Activated CD4-positive, alpha-beta T cell treated with anti-CD3 and anti-CD28 coated beads, Interleukin-2, amount 50 U/mL, for 4 hours (primary cell): ENCODE measurements around the gene GPRIN1.
A peak's percentile ranks its signal among the peaks of the same experiment; 100 is the strongest.
"Not testable (repeated sequence)": the region's sequence is repeated elsewhere in the genome, so short reads cannot be mapped to it uniquely, and the experiment has no call there.

ENCODE experiments used
- DNase-seq, 2 experiments: peaks; one replicate each; pipeline ENCODE4 v3.0.0-alpha.2; 2020

The GPRIN1 gene

DNA sequence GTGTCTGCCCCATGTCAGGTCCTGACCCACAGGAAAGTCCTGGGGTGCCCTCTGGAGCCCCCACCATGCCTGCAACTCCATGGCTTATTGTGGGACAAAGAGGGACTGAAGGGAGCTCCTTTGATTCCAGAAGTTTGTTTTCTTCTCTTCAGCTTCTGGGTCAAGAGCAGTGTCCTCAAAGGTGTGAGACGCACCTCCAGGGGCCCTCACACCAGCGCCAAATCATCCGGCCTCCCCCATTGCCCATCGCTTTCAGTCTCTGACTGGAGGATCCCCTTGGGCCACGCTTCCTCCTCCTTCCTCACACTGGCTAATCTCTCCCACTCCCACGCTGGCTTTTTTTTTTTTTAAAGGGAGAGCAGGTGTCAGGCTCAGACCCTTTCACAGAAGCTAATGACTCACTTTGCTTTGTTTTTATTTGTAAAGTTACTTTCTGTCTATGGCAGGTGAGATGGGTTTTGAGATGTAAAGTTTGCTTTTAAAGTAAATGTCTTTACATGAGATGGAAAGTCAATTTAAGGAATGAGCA is 44.1 kb downstream of the GPRIN1 start:
- DNase-seq: no peak

DNA sequence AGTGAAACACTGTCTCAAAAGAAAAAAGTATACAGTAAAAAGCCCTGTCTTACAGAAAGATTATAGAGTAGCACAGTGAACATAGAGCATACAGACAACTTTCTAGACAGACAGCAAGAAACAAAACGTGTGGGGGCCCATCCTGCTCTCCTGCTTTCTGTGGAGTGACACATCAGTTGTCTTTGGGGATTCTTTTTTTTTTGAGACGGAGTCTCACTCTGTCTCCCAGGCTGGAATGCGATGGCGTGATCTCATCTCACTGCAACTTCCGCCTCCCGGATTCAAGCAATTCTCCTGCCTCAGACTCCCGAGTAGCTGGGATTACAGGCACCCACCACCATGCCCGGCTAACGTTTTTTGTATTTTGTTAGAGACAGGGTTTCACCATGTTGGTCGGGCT is 46.0 kb downstream of the GPRIN1 start:
- DNase-seq: no peak

DNA sequence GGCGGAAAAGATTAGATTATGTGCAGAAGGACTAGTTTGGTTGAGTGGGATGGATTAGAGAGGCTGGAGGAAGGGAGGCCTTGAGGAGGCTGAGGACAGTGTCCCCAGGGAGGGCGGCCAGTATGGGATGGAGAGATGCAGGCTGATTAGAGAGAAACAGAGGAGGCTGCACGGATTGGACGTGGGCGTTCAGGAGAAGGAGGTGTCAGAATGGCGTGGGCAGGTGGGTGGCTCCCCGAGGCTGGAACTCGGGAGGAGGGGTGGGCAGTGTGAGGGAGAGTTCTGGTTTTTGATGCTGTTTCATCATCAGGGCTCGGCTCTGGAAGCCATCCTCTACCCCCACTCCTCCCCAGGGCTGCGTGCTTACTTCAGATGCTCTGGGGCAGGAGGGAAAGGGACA is 47.8 kb downstream of the GPRIN1 start:
- DNase-seq: peak; percentile 31 to 41

DNA sequence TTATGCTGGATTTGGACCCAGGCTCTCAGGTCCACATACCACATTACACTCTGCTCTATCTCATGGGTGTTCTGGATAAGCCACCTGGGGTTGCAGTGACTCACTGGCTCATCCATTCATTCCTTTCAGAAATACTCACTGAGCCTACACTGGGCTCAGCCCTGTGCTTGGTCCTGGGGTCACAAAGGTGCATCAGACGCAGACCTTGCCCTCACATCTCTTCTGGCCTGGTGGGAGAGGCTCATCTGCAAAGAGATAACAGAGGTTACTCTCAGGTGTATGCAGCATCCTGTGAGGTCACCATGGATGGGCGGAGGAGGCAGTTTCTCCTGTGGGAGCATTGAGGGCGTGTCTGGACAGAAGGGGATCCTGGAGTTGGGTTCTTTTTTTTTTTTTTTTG is 48.7 kb downstream of the GPRIN1 start:
- DNase-seq: no peak

DNA sequence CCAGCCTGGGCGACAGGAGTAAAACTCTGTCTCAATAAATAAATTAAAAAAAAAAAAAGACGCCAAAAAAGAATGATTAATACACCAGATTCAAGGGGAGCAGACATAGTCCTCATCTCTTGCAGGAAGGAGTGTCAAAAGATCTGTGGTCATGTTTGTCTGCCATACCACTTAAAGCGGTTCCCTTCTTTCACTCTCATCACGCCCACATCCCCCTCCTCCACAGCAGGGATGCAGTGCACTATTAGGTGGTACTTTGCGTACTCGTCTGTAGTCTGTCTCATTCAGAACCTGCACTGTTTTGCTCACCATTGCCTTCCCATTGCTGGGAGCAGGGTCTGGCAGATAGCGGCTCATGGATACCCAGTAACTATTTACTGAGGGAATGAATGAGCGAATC is 49.6 kb downstream of the GPRIN1 start:
- DNase-seq: no peak

DNA sequence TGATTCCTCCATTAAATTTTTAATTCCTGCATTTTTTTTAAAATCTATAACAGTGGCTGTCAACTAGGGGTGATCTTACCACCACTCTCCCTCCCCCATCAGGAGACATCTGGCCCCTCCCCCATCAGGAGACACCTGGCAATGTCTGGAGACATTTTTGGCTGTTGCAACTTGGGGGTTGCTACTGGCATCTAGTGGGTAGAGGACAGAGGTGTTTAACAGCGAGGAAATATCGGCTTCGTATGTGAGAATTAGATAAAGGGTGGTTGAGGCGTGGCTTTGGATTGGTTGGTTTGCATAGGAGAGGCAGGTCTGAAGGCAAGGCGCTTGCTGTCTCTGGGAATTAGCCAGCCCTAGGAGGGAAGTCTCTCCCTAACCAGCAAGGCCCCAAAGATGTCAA is 50.3 kb downstream of the GPRIN1 start:
- no peak for DNase-seq

DNA sequence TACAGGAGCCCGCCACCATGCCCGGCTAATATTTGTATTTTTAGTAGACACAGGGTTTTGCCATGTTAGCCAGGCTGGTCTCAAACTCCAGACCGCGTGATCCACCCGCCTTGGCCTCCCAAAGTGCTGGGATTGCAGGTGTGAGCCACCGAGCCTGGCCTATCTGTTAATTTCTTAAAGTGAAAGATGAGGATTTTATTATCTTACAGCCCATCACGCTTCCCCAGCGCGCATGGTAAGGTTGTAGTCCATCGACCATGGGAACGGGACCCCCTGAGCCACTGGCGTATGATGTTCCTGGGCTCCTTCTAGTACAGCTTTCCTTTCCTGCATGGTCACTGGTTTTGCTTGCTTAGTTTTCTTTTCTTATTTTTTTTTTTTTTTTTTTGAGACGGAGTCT is 52.1 kb downstream of the GPRIN1 start:
- DNase-seq: no peak

DNA sequence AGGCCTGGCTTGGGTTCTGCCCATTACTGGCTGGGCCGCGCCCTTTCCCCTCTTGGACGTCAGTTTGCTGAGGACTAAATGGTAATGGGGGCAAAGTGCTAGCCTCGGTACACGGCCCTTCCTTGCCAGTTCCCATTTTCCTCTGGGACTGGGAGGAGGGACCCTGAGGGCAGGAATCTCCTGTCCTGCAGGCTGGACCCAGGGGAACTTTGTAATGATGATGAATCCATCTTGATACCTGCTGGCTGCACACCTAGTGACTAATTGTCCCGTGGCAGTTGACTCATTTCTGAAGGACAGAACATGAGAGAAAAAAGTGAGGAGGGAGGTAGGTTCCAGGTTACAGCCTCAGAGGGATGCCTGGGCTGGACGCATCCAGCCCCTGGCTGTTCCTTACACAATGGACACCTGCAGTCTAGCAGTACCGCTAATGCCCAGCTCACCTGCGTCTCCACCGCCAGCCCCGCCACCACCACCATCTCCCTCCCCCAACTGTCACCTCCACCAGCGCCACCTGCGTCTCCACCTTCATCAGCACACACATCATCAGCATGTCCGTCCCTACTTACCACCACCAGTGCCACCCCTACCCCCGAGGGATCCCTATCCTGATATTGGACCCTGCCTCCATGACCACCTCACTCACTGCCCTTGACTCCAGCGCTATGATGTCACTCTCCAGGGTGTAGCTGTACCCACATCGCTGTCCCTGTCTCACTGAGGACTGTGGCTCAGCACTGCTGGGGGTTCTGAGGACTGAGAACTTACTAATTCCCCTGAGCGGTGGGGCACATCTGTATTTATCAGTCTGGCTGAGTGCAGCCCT is 56.5 kb downstream of the GPRIN1 start:
- DNase-seq: no peak

DNA sequence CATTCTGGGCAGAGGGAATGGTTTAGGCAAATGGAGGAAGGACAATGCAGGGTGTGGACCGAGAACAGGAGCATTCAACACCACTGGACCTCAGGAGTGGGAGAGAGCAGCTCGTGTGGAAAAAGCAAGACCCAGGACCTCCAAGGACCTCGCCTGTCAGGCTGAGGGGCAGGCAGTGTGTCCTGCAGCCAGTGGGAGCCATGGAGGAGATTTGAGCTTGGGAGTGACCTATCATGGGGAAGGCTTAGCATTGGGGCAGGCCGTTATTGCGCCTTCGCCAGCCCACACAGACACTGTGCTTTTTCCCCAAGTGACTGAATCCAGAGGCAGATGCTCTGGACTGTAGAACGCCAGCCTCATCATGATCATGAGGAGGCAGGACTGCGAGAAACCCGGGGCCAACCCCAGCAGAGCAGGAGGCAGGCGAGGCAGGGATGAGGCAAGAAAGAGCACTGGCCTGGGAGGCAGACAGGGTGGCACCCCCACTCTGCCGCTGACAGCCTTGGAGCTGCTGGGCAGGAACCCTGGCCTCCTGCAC is 57.6 kb downstream of the GPRIN1 start:
- DNase-seq: no peak

DNA sequence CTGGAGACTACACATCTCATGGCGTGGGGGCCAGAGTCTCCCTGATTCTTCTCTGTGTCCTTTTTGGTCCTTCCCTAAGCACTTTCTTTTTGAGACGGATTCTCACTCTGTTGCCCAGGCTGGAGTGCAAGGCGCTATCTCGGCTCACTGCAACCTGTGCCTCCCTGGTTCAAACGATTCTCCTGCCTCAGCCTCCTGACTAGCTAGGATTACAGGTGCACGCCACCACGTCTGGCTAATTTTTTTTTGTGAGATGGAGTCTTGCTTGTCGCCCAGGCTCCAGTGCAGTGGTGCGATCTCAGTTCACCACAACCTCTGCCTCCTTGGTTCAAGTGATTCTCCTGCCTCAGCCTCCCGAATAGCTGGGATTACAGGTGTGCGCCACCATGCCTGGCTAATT is 59.0 kb downstream of the GPRIN1 start:
- DNase-seq: not testable (repeated sequence)

DNA sequence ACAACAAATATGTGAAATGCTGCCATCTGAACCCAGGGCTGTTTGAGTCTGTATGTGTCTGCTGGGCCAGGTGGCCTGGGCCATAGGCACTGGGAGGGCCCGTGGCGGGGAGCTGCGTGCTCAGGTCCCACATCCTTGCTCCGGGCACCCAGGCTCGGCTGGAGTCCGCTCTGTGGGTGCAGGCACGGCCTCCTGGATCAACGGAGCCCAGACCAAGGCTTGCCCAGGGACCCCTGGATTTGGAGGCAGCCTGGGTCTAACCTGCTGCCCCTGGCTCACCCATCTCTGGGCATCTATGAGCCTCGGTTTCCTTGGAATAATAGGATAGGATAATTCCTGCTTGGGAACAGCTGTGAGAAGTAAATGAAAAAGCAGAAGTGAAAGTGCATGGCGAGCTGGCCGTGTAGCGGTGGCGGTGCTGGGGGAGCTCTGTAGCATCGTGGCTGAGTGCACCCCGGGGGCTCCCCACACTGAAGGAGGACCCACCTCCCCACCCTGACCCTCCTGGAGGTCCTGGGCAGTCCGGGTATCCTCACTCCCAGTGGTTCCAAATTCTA is 59.6 kb downstream of the GPRIN1 start:
- DNase-seq: no peak

DNA sequence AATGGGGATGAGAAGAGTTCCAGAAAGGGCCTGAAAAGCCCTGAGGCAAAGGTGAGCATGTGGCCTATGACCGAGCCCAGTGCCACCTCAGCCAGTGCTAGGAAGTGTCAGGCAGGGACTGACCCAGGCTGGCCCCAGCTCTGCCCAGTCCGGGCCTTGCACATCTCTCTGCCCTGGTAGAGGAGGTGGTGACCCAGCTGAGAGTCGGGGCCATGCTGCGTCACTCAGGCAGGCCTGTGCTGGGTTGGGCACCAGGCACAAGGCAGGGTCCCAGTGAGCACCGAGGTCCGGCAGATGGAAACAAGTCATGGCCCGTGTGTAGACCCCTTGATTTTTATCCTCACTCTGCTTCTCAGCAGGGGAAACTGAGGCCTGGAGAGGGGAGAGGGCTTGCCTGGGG is 60.1 kb downstream of the GPRIN1 start:
- DNase-seq: no peak

DNA sequence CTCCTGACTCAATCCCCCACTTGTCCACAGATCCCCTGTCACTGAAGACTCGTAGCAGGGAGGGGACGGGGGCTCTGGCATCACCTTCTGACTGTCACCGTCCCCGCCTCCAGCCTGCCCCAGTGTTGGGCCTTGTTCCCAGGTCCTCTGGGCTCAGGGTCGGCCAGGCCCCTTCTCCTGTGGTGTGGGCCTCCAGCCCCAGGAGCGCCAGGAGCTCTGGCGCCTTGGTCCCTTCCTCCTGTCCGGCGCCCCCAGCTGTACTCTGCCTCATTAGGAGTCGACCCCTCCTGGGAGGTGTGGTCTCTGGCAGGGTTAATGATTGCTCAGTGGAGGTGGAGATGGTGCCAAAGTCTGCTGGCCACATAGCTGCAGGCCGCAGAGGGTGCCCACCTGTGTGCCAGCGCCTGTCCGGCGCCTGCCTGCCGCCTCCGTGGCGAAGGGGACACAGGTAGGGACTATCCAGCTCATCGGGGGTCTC is 61.0 kb downstream of the GPRIN1 start, which contains the start of gene CDHR2:
TSS of gene CDHR2 (plus strand) at position 376 of the 478 bp plus-strand sequence. CDS start 16,011 bp downstream, outside the sequence.
- no peak for DNase-seq

DNA sequence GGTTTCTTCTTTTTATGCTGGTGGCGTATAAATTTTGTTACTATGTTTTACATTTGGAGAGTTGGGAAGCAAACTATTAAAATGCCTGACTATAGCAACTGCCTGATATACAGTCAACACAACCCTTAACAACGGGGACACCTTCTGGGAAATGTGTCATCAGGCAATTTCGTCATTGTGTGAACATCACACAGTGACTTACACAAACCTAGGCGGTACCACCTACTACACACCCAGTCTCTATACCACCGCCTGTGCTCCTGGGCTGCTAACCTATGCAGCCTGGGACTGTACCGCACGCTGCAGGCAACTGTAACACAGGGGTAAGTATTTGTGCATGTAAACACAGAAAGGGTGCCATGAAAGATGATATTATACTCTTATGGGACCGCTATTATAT is 62.2 kb downstream of the GPRIN1 start:
- no peak for DNase-seq
